Measurements from ENCODE around the gene CDC42BPB. TPM values are rescaled to one million over a fixed set of nuclear protein-coding genes. Genes with fewer than 3 reads are reported as not detected.

Gene CDC42BPB
- total RNA-seq, 3 donors from 2014 or later: 64.0 to 110 (median 98.0) TPM

DNA sequence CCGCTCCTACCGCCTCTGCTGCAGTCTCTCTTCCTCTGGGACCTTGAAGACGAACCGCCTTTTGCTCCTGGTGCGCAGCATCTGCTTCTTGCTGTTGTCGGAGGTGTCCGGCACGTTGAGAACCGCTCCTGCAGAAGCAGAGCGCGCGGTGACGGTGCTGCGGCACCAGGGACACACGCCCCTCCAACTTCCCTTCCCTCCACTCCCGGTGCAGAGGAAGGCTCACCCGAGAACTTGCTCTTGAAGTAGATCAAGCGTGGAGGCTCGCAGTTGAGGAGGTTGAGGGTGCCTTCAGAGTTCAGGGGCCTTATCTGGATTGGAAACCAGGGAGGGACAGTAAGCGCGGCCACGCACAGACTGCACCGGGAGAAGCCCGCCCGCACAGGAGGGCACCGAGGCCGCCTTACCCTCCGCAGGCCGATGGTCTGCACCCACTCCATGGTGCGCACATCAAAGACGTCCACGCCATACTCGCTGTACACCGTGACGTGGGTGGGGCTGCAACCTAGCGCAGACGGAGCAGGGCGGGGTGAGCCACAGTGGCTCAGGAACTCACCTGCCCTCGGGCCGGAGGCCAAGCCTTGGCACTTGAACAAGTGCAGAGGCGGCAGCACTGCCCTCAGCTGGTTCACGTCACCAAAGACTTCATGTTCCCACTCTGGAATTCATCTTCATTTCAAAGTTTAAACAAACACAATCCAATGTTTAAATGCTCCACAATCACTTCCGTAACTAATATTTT, 117.4 kb downstream of the CDC42BPB start:
- no peak overlapping the region for H3K4me3 ChIP-seq
- H3K4me1 ChIP-seq: no peaks in the 10 kb centered on the region
- H3K36me3 ChIP-seq: peaks cover 14% of the 10 kb centered on the region
- no peak overlapping the region for H3K27ac ChIP-seq
- no peaks in the 10 kb centered on the region for H3K9me3 ChIP-seq
- peak in 1 of 3 donors; percentile 11 for TF ChIP-seq POLR2AphosphoS5 (IDR thresholded peaks at IDR 0.05)
- no peak for TF ChIP-seq POLR2A (IDR thresholded peaks at IDR 0.05)
- H3K27me3 ChIP-seq: no peaks in the 10 kb centered on the region
- DNase-seq (ENCODE audit: low spot score in 2 of 2): peak in 1 of 2 donors; percentile 67
- intact Hi-C loops (cut with DNase I; ENCODE audit: low total_unique reads): no loop called here

GRCh38 chr14:102939329-102939728, 118.0 kb downstream of the CDC42BPB start:
- Histone ChIP-seq H3K36me3 (peaks cover 10% of the 10 kb centered on the region), H3K27me3 (no peaks in the 10 kb centered on the region), H3K27ac (no peak overlapping the region), H3K4me3 (no peak overlapping the region), H3K9me3 (no peaks in the 10 kb centered on the region), H3K4me1 (no peaks in the 10 kb centered on the region)
- DNase-seq (ENCODE audit: low spot score in 2 of 2): no peak
- TF ChIP-seq, protein P1, sequence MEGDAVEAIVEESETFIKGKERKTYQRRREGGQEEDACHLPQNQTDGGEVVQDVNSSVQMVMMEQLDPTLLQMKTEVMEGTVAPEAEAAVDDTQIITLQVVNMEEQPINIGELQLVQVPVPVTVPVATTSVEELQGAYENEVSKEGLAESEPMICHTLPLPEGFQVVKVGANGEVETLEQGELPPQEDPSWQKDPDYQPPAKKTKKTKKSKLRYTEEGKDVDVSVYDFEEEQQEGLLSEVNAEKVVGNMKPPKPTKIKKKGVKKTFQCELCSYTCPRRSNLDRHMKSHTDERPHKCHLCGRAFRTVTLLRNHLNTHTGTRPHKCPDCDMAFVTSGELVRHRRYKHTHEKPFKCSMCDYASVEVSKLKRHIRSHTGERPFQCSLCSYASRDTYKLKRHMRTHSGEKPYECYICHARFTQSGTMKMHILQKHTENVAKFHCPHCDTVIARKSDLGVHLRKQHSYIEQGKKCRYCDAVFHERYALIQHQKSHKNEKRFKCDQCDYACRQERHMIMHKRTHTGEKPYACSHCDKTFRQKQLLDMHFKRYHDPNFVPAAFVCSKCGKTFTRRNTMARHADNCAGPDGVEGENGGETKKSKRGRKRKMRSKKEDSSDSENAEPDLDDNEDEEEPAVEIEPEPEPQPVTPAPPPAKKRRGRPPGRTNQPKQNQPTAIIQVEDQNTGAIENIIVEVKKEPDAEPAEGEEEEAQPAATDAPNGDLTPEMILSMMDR (IDR thresholded peaks at IDR 0.05): no peak
- no peak for TF ChIP-seq POLR2AphosphoS5 (IDR thresholded peaks at IDR 0.05)
- intact Hi-C loops (cut with DNase I; ENCODE audit: low total_unique reads): no loop called here

DNA sequence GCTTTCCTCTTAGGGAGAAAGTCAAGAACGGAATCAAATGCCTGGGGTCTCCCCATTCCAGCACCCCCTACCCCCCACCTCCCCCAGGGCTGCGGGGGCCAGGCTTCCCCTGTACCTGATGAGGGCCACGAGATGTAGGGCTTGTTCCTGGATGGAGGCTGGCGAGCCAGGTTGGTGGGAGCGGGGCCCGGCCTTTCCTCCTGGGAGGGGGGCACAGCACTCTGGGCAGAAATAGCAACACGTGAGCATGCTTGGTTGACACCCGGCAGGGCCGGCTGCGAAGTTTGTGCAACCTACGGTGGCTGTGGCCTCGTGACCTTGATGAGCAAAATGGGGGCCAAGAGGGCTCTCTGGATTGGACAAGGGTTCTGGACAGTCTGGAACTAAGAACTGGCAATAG, 119.2 kb downstream of the CDC42BPB start:
- no peaks in the 10 kb centered on the region for H3K27me3 ChIP-seq
- H3K4me3 ChIP-seq: no peak overlapping the region
- TF ChIP-seq POLR2A (IDR thresholded peaks at IDR 0.05) (no peak), POLR2AphosphoS5 (IDR thresholded peaks at IDR 0.05) (no peak)
- TF ChIP-seq, protein P1 (IDR thresholded peaks at IDR 0.05): no peak
- H3K9me3 ChIP-seq: no peaks in the 10 kb centered on the region
- H3K27ac ChIP-seq: no peak overlapping the region
- intact Hi-C loops (cut with DNase I; ENCODE audit: low total_unique reads): no loop called here
- H3K4me1 ChIP-seq: no peaks in the 10 kb centered on the region
- no peaks in the 10 kb centered on the region for H3K36me3 ChIP-seq
- no peak for DNase-seq (ENCODE audit: low spot score in 2 of 2)

DNA sequence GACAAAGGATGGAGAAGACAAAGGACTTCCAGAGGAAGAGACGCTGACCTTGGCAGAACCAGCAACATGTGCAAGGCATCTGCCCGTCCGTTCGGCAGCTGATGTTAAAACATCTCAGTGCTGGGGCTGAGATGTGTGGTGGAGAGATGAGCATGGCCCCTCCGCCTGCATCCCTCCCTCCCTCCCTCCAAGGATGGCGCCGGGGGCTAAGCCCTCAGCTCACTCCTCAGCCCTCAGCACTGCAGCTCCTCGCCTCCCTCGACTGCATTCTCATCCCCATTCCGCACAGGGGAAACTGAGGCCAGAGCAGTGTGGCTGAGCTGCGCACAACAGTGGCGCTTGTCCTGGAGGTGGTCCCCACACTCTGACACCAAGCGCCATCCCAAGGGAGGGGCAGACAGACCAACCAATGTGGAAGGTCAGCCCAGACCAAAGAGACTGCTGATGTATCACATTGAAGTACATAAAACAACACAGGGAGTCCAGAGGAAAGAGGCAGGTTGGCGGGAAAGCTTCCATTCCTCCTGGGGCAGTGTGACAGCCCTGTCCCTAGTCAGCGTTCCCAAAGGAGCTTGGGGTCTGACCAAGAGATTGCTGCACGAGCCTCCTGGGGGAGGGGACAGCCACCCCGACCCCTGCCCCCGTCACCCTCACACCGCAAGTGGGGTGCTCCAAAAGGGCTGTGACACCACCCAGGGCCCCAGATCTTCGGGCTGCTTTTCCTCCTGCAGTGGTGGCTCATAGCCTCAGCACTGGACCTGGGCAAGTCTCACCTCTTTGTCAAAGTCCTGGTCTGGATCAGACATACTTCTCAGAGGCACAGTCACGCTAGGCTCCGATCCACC, 119.8 kb downstream of the CDC42BPB start:
- Histone ChIP-seq H3K36me3 (no peaks in the 10 kb centered on the region), H3K9me3 (no peaks in the 10 kb centered on the region), H3K27me3 (no peaks in the 10 kb centered on the region), H3K4me3 (no peak overlapping the region), H3K27ac (no peak overlapping the region), H3K4me1 (no peaks in the 10 kb centered on the region)
- intact Hi-C loops (cut with DNase I; ENCODE audit: low total_unique reads): no loop called here
- TF ChIP-seq POLR2AphosphoS5 (IDR thresholded peaks at IDR 0.05) (no peak), POLR2A (IDR thresholded peaks at IDR 0.05) (no peak)
- TF ChIP-seq, protein P1 (IDR thresholded peaks at IDR 0.05): no peak
- no peak for DNase-seq (ENCODE audit: low spot score in 2 of 2)

DNA sequence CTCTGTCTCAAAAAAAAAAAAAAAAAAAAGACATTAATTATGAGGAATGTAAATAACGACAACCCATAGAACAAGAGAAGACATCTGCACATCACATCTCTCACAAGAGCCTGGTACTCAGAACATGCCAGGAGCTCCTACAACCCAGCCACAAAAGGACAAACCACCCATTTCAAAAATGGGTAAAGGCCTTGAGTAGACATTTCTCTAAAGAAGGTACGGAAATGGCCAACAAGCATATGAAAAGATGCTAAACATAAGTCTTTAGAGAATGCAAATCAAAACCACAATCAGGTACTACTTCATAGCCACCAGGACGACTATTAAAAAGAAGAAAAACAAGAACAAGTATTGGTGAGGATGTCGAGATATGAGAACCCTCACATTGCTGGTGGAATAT, 121.6 kb downstream of the CDC42BPB start:
- no peak for DNase-seq (ENCODE audit: low spot score in 2 of 2)
- H3K4me1 ChIP-seq: no peaks in the 10 kb centered on the region
- no peaks in the 10 kb centered on the region for H3K9me3 ChIP-seq
- H3K4me3 ChIP-seq: no peak overlapping the region
- no peak overlapping the region for H3K27ac ChIP-seq
- TF ChIP-seq POLR2A (IDR thresholded peaks at IDR 0.05): no peak
- intact Hi-C loops (cut with DNase I; ENCODE audit: low total_unique reads): no loop called here
- no peaks in the 10 kb centered on the region for H3K36me3 ChIP-seq
- peaks cover under 1% of the 10 kb centered on the region in 2 donors for H3K27me3 ChIP-seq

Measured in breast epithelium (tissue), 4 donors.